OCI-M1 (cell line): Measurements from ENCODE around the gene FAM168A.
"Not testable (repeated sequence)": the region's sequence is repeated elsewhere in the genome, so short reads cannot be mapped to it uniquely, and the experiment has no call there.

Experiments
- DNase-seq: peaks from one replicate; lab custom pipeline; 2025; lab: John Stamatoyannopoulos, UW

The FAM168A gene

GRCh38 chr11:73518195-73518594 is 79.7 kb downstream of the FAM168A start:
- DNase-seq: no peak

GRCh38 chr11:73516080-73516479 is 81.8 kb downstream of the FAM168A start:
- no peak for DNase-seq

- DNase-seq: no peak
These were observed 84.2 kb downstream of the FAM168A start for GRCh38 chr11:73513707-73514106.

GRCh38 chr11:73510877-73511276 is 87.0 kb downstream of the FAM168A start:
- no peak for DNase-seq

GRCh38 chr11:73510106-73510505 is 87.8 kb downstream of the FAM168A start:
- no peak for DNase-seq

GRCh38 chr11:73509188-73509587 is 88.7 kb downstream of the FAM168A start:
- no peak for DNase-seq

- no peak for DNase-seq
These were observed 89.4 kb downstream of the FAM168A start for GRCh38 chr11:73508243-73509176.

- DNase-seq: no peak
These were observed 90.8 kb downstream of the FAM168A start for GRCh38 chr11:73507086-73507485.

GRCh38 chr11:73506038-73506437 is 91.9 kb downstream of the FAM168A start:
- no peak for DNase-seq

- no peak for DNase-seq
These were observed 99.6 kb downstream of the FAM168A start for GRCh38 chr11:73498343-73498742.

- no peak for DNase-seq
These were observed 101.8 kb downstream of the FAM168A start for GRCh38 chr11:73496134-73496533.

GRCh38 chr11:73495731-73496130 is 102.2 kb downstream of the FAM168A start:
- no peak for DNase-seq

GRCh38 chr11:73493956-73494598 is 103.8 kb downstream of the FAM168A start:
- DNase-seq: no peak

GRCh38 chr11:73481626-73482025 is 116.3 kb downstream of the FAM168A start:
- no peak for DNase-seq

GRCh38 chr11:73480677-73481076 is 117.2 kb downstream of the FAM168A start:
- DNase-seq: peak; percentile 85

GRCh38 chr11:73478737-73479347 is 119.1 kb downstream of the FAM168A start:
- peak; percentile 80 for DNase-seq

- no peak for DNase-seq
These were observed 120.4 kb downstream of the FAM168A start for GRCh38 chr11:73477518-73477917.

GRCh38 chr11:73475549-73476095 is 122.3 kb downstream of the FAM168A start:
- no peak for DNase-seq

- DNase-seq: no peak
These were observed 124.7 kb downstream of the FAM168A start for GRCh38 chr11:73473252-73473651.

- not testable (repeated sequence) for DNase-seq
These were observed 127.8 kb downstream of the FAM168A start for GRCh38 chr11:73470036-73470612.

GRCh38 chr11:73469401-73469800 is 128.5 kb downstream of the FAM168A start:
- DNase-seq: peak; percentile 58

GRCh38 chr11:73468590-73469161 is 129.2 kb downstream of the FAM168A start:
- DNase-seq: no peak
